ENCODE results near the gene TRAF3IP1.

The TRAF3IP1 gene

GRCh38 chr2:238291550-238292281 lies 28.6 kb upstream of the TRAF3IP1 start:
- H3K9ac ChIP-seq (ENCODE audit: low read depth, low read length): no peak overlapping the region
- H3K36me3 ChIP-seq (ENCODE audit: insufficient read depth, low read length): no peaks in the 10 kb centered on the region
- H3K9me3 ChIP-seq (ENCODE audit: control insufficient read depth, insufficient read depth, low read length): no peaks in the 10 kb centered on the region
- H3K4me1 ChIP-seq (ENCODE audit: insufficient read depth, low read length): peaks cover 20% of the 10 kb centered on the region

GRCh38 chr2:238294046-238294392 lies 26.3 kb upstream of the TRAF3IP1 start:
- no peaks in the 10 kb centered on the region for H3K36me3 ChIP-seq (ENCODE audit: insufficient read depth, low read length)
- peaks cover 16% of the 10 kb centered on the region for H3K4me1 ChIP-seq (ENCODE audit: insufficient read depth, low read length)
- H3K9ac ChIP-seq (ENCODE audit: low read depth, low read length): no peak overlapping the region
- no peaks in the 10 kb centered on the region for H3K9me3 ChIP-seq (ENCODE audit: control insufficient read depth, insufficient read depth, low read length)

DNA sequence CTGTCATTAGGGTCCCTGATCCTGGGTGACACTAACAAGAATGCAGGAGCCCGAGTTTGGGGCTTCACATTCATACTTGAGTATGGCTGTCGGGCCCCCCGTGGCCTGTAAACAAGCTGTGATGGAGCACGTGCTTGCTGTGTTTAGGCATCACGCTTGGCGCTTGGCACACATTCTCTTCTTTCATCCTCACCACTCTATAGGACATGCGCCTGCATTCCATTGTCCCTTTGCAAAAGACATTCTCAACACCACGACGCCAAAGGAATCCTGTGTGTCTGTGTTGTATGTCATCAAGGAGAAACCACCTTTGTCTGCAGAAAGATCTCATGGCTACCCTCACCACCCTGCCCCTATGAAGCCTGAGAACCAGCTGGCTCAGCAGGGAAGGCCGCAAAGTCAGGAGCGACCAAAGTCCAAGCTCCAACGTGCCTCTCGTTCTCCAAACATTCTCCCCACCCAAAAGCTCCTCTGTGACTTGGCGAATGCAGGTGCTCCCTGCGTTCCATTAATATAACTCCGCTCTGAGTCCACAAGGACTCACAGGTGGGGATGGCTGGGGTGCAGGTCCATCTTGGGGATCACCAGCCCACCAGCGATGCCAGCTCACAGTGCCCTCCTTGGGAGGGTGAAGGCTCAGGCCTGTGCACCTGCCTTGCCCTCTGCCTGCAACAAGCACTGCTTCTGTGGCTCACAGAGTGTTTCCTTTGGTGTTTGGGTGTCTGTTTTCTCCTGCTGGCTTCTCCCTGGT lies 25.8 kb upstream of the TRAF3IP1 start:
- Histone ChIP-seq H3K36me3 (ENCODE audit: insufficient read depth, low read length) (no peaks in the 10 kb centered on the region), H3K9me3 (ENCODE audit: control insufficient read depth, insufficient read depth, low read length) (no peaks in the 10 kb centered on the region), H3K4me1 (ENCODE audit: insufficient read depth, low read length) (peaks cover 13% of the 10 kb centered on the region), H3K9ac (ENCODE audit: low read depth, low read length) (no peak overlapping the region)

- H3K9me3 ChIP-seq (ENCODE audit: control insufficient read depth, insufficient read depth, low read length): no peaks in the 10 kb centered on the region
- peaks cover 5% of the 10 kb centered on the region for H3K4me1 ChIP-seq (ENCODE audit: insufficient read depth, low read length)
- H3K9ac ChIP-seq (ENCODE audit: low read depth, low read length): no peak overlapping the region
- H3K36me3 ChIP-seq (ENCODE audit: insufficient read depth, low read length): no peaks in the 10 kb centered on the region
These were observed 24.9 kb upstream of the TRAF3IP1 start for GRCh38 chr2:238295144-238296112.

GRCh38 chr2:238296638-238297457 lies 23.5 kb upstream of the TRAF3IP1 start:
- Histone ChIP-seq H3K9ac (ENCODE audit: low read depth, low read length) (no peak overlapping the region), H3K9me3 (ENCODE audit: control insufficient read depth, insufficient read depth, low read length) (no peaks in the 10 kb centered on the region), H3K4me1 (ENCODE audit: insufficient read depth, low read length) (no peaks in the 10 kb centered on the region), H3K36me3 (ENCODE audit: insufficient read depth, low read length) (no peaks in the 10 kb centered on the region)

DNA sequence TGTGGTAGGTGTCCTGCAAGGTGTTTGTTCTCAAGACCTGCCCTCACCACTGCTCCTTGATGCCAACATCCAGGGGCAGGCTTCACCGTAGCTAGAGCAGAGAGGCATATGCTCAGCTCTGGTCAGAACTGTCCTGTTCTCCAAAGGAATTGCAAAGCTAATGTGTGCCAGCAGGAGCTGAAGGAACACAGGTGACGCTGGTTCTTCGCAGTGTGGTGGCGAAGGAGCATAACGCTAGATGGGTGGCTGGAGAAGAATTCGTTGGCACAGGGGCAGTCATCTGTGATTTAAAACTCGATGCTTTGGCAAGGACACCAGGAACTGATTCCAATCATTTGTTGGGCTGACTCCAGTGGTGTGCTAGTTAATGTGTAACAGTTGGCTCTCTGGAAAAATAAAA lies 20.5 kb upstream of the TRAF3IP1 start:
- Histone ChIP-seq H3K9me3 (ENCODE audit: control insufficient read depth, insufficient read depth, low read length) (no peaks in the 10 kb centered on the region), H3K4me1 (ENCODE audit: insufficient read depth, low read length) (no peaks in the 10 kb centered on the region; the same call in 1 of the 2 replicates), H3K36me3 (ENCODE audit: insufficient read depth, low read length) (no peaks in the 10 kb centered on the region), H3K9ac (ENCODE audit: low read depth, low read length) (no peak overlapping the region)

DNA sequence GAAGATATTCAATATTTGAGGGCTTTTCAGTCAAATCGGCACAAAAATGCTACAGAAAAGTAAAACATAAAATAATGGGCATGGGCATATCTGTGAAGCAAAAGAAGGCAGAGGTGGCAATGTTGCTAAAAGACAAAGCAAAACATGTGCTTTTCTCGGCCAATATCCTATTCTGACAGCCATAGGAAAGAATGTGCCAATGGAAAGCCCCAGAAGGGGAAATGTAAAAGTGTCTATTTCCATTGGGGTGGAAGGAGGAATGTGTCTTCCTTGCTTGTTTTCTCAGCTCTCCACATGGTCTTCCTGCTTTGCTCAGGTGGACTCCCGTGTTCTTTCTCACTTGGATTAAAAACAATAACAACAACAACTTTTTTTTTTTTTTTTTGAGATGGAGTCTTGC lies 18.2 kb upstream of the TRAF3IP1 start:
- H3K36me3 ChIP-seq (ENCODE audit: insufficient read depth, low read length): no peaks in the 10 kb centered on the region
- no peaks in the 10 kb centered on the region for H3K9me3 ChIP-seq (ENCODE audit: control insufficient read depth, insufficient read depth, low read length)
- H3K9ac ChIP-seq (ENCODE audit: low read depth, low read length): no peak overlapping the region
- H3K4me1 ChIP-seq (ENCODE audit: insufficient read depth, low read length): no peaks in the 10 kb centered on the region; the same call in 1 of the 2 replicates

- H3K9me3 ChIP-seq (ENCODE audit: control insufficient read depth, insufficient read depth, low read length): no peaks in the 10 kb centered on the region
- H3K4me1 ChIP-seq (ENCODE audit: insufficient read depth, low read length): no peaks in the 10 kb centered on the region; the same call in 1 of the 2 replicates
- no peak overlapping the region for H3K9ac ChIP-seq (ENCODE audit: low read depth, low read length)
- H3K36me3 ChIP-seq (ENCODE audit: insufficient read depth, low read length): no peaks in the 10 kb centered on the region
These were observed 17.6 kb upstream of the TRAF3IP1 start for GRCh38 chr2:238302751-238303150.

GRCh38 chr2:238304116-238304515 lies 16.2 kb upstream of the TRAF3IP1 start:
- Histone ChIP-seq H3K4me1 (ENCODE audit: insufficient read depth, low read length) (no peaks in the 10 kb centered on the region; the same call in 1 of the 2 replicates), H3K9ac (ENCODE audit: low read depth, low read length) (no peak overlapping the region), H3K9me3 (ENCODE audit: control insufficient read depth, insufficient read depth, low read length) (no peaks in the 10 kb centered on the region), H3K36me3 (ENCODE audit: insufficient read depth, low read length) (no peaks in the 10 kb centered on the region)

DNA sequence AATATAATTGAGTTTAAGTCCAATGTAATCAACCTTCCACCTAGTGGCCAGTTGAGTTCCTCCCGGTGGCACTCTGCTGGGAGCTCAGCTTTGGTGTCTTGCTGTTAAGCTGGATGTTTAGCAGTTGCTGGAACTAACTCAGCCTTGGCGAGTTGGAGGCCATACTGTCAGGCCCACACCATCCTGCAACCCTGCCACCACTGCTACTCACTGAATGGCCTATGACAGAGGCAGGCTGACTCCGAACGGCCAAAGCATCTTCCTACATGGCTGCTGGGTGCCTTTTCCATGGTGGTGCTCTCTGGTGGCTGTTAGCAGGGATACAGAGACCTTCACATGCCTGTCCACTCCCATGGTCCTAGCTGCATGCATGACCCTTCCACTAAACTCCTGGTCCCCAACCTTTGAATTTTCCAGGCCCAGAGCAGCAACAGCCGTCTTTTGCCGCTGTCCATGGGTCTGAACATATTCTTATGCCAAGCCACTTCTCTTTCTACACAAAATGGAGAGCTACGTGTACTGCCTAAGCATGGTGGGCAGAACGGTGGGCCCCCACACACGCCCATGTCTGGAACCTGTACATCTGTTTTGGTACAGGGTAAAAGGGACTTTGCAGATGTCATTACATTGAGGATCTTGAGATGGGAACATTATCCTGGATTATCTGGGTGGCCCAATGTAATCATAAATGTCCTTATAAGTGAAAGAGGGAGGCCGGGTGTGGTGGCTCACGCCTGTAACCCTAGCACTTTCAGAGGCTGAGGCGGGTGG lies 15.0 kb upstream of the TRAF3IP1 start:
- Histone ChIP-seq H3K36me3 (ENCODE audit: insufficient read depth, low read length) (no peaks in the 10 kb centered on the region), H3K9ac (ENCODE audit: low read depth, low read length) (no peak overlapping the region), H3K4me1 (ENCODE audit: insufficient read depth, low read length) (no peaks in the 10 kb centered on the region; the same call in 1 of the 2 replicates), H3K9me3 (ENCODE audit: control insufficient read depth, insufficient read depth, low read length) (no peaks in the 10 kb centered on the region)

GRCh38 chr2:238305965-238306671 lies 14.2 kb upstream of the TRAF3IP1 start:
- Histone ChIP-seq H3K9ac (ENCODE audit: low read depth, low read length) (no peak overlapping the region), H3K36me3 (ENCODE audit: insufficient read depth, low read length) (no peaks in the 10 kb centered on the region), H3K9me3 (ENCODE audit: control insufficient read depth, insufficient read depth, low read length) (no peaks in the 10 kb centered on the region), H3K4me1 (ENCODE audit: insufficient read depth, low read length) (no peaks in the 10 kb centered on the region; the same call in 1 of the 2 replicates)

DNA sequence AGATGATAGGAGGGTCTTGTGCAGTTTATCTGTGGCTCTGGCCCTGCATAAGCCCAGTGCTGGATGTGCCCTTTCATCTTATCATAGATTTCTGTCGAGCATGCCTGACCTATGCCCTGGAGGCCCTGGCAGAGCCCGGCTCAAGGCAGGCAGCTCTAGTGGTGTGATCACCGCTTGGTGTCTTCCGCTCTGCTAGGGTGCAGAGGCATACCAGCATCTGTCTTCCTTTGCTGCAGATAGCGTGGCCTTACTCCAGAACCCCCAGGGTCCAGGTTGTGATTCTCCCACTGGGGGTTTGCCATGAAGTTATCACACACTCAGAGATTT lies 13.7 kb upstream of the TRAF3IP1 start:
- no peak overlapping the region for H3K9ac ChIP-seq (ENCODE audit: low read depth, low read length)
- no peaks in the 10 kb centered on the region for H3K36me3 ChIP-seq (ENCODE audit: insufficient read depth, low read length)
- H3K4me1 ChIP-seq (ENCODE audit: insufficient read depth, low read length): no peaks in the 10 kb centered on the region; the same call in 1 of the 2 replicates
- no peaks in the 10 kb centered on the region for H3K9me3 ChIP-seq (ENCODE audit: control insufficient read depth, insufficient read depth, low read length)

DNA sequence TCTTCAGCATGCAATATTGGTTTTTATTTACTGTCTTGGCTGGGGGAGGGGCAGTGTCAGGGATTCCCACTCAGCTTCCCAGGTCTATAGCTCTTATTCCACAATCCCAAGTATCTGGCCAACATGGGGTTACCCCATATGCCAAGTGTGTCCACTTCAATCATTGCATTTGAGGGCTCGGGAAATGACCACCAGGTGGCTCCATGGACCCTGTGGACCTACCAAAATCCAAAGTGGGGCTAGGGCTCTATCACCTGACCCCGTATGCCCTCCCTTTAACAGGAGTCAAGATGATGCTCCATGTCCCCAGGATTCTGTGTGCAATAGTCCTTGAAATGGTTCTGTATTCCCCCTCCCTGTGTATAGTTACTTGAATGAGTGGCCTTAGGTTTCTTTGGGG lies 12.1 kb upstream of the TRAF3IP1 start:
- Histone ChIP-seq H3K36me3 (ENCODE audit: insufficient read depth, low read length) (no peaks in the 10 kb centered on the region), H3K9me3 (ENCODE audit: control insufficient read depth, insufficient read depth, low read length) (no peaks in the 10 kb centered on the region), H3K9ac (ENCODE audit: low read depth, low read length) (no peak overlapping the region), H3K4me1 (ENCODE audit: insufficient read depth, low read length) (no peaks in the 10 kb centered on the region; the same call in 1 of the 2 replicates)

Measured in ES-I3 (cell line).